Suprapubic skin (tissue), 3 donors: ENCODE results near the gene MYBPHL.

Source experiments
- CTCF ChIP-seq, 2 donors: fragments of 200-600 bp in 1 of 2; fragments of 450-650 bp in 1 of 2; sonication (generic) in 1 of 2; IDR thresholded peaks; one replicate each; pipeline ENCODE4 v1.5.1; 2016 to 2019; ENCODE audit warnings: antibody characterized with exemption in 2 of 2, mild to moderate bottlenecking in 1 of 2, moderate library complexity in 1 of 2
- EP300 ChIP-seq: sonication (generic); formaldehyde crosslinking; IDR thresholded peaks from one replicate; pipeline ENCODE4 v1.6.1; 2017; ENCODE audit warnings: antibody characterized with exemption

- TF ChIP-seq CTCF (IDR thresholded peaks at IDR 0.05) (no peak), EP300 (no peak)
Observed at GRCh38 chr1:109264379-109264755, 42.4 kb downstream of the MYBPHL start.
